Measurements from ENCODE around the gene USP25. TPM values are rescaled to one million over a fixed set of nuclear protein-coding genes. Genes with fewer than 3 reads are reported as not detected.

Gene USP25
- total and polyA plus RNA-seq, 8 donors = 37.2 to 51.9 (median 44.9) TPM

GRCh38 chr21:15809065-15809464, 79.3 kb downstream of the USP25 start:
- no peaks in the 10 kb centered on the region for H3K9me3 ChIP-seq
- TF ChIP-seq, protein P1, sequence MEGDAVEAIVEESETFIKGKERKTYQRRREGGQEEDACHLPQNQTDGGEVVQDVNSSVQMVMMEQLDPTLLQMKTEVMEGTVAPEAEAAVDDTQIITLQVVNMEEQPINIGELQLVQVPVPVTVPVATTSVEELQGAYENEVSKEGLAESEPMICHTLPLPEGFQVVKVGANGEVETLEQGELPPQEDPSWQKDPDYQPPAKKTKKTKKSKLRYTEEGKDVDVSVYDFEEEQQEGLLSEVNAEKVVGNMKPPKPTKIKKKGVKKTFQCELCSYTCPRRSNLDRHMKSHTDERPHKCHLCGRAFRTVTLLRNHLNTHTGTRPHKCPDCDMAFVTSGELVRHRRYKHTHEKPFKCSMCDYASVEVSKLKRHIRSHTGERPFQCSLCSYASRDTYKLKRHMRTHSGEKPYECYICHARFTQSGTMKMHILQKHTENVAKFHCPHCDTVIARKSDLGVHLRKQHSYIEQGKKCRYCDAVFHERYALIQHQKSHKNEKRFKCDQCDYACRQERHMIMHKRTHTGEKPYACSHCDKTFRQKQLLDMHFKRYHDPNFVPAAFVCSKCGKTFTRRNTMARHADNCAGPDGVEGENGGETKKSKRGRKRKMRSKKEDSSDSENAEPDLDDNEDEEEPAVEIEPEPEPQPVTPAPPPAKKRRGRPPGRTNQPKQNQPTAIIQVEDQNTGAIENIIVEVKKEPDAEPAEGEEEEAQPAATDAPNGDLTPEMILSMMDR (IDR thresholded peaks at IDR 0.05) = no peak
- no peaks in the 10 kb centered on the region for H3K27me3 ChIP-seq
- intact Hi-C loops (cut with DNase I) = no loop called here
- H3K4me3 ChIP-seq = no peak overlapping the region
- ATAC-seq = no peak
- peaks cover 0 to 7% of the 10 kb centered on the region in 2 donors for H3K4me1 ChIP-seq
- peaks cover 0 to 11% of the 10 kb centered on the region in 2 donors for H3K36me3 ChIP-seq
- no peak for DNase-seq
- H3K27ac ChIP-seq = no peak overlapping the region

GRCh38 chr21:15809818-15810217, 80.0 kb downstream of the USP25 start:
- Histone ChIP-seq H3K27ac (no peak overlapping the region), H3K9me3 (no peaks in the 10 kb centered on the region), H3K4me3 (no peak overlapping the region), H3K27me3 (no peaks in the 10 kb centered on the region), H3K36me3 (peaks cover 0 to 15% of the 10 kb centered on the region in 2 donors), H3K4me1 (peaks cover 0 to 7% of the 10 kb centered on the region in 2 donors)
- DNase-seq (peak in 2 of 4 donors; percentile 31 to 59), ATAC-seq (peak; percentile 40)
- TF ChIP-seq, protein P1 (IDR thresholded peaks at IDR 0.05) = no peak
- intact Hi-C loops (cut with DNase I) = no loop called here

DNA sequence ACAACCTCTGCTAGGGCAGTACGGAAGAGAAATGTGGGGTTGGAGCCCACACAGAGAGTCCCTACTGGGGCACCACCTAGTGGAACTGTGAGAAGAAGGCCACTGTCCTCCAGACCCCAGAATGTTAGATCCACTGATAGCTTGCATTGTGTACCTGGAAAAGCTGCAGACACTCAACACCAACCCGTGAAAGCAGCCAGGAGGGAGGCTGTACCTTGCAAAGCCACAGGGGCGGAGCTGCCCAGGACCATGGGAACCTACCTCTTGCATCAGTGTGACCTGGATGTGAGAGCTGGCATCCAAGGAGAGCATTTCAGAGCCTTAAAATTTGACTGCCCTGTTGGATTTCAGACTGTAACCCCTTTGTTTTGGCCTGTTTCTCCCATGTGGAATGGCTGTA, 85.5 kb downstream of the USP25 start:
- Histone ChIP-seq H3K36me3 (peaks cover 0 to 41% of the 10 kb centered on the region in 2 donors), H3K27me3 (no peaks in the 10 kb centered on the region), H3K4me1 (peaks cover 0 to 2% of the 10 kb centered on the region in 2 donors), H3K9me3 (no peaks in the 10 kb centered on the region), H3K27ac (no peak overlapping the region), H3K4me3 (no peak overlapping the region)
- TF ChIP-seq, protein P1 (IDR thresholded peaks at IDR 0.05) = no peak
- DNase-seq (peak in 1 of 4 donors; percentile 20), ATAC-seq (no peak)
- intact Hi-C loops (cut with DNase I) = no loop called here

DNA sequence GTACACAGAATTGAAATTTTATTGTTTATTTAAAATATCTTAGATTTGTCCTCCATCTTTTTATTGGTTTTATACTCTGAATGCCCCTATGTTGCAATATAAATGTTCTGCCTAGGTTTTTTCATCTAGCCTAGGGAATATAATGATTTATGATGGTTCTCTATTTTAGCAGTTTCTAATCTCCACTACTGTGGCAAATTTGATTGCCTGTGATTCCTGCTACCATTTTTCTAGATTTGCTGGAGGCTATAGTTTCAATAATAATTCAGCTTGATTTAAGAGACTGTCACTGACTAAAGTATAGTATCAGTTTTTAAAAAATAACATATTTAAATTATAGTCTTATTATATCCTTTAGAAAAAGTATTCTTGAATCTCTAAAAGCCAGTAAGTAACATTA, 90.5 kb downstream of the USP25 start:
- intact Hi-C loops (cut with DNase I) = no loop called here
- Histone ChIP-seq H3K9me3 (no peaks in the 10 kb centered on the region), H3K27ac (no peak overlapping the region), H3K36me3 (peaks cover 0 to 32% of the 10 kb centered on the region in 2 donors), H3K27me3 (no peaks in the 10 kb centered on the region), H3K4me1 (peaks cover 0 to 4% of the 10 kb centered on the region in 2 donors), H3K4me3 (no peak overlapping the region)
- ATAC-seq = no peak
- DNase-seq = no peak
- TF ChIP-seq, protein P1 (IDR thresholded peaks at IDR 0.05) = no peak

GRCh38 chr21:15820852-15821379, 91.1 kb downstream of the USP25 start:
- Histone ChIP-seq H3K4me3 (no peak overlapping the region), H3K27ac (no peak overlapping the region), H3K36me3 (peaks cover 0 to 26% of the 10 kb centered on the region in 2 donors), H3K9me3 (no peaks in the 10 kb centered on the region), H3K4me1 (peaks cover 0 to 4% of the 10 kb centered on the region in 2 donors), H3K27me3 (no peaks in the 10 kb centered on the region)
- intact Hi-C loops (cut with DNase I) = no loop called here
- DNase-seq (no peak), ATAC-seq (no peak)
- TF ChIP-seq, protein P1 (IDR thresholded peaks at IDR 0.05) = no peak

Measured in left lung (tissue), 10 donors.